Measurements from ENCODE around the gene TMEM54.

GRCh38 chr1:32883338-32884031, 17.7 kb downstream of the TMEM54 start:
- TF ChIP-seq ZNF224 (CRISPR knock-in tag; IDR thresholded peaks at IDR 0.05) (no peak), POLR2AphosphoS5 (IDR thresholded peaks at IDR 0.05; ENCODE audit: control insufficient read depth, insufficient read depth, low read depth, low read length) (no peak), POLR2A (conservative IDR thresholded peaks at IDR 0.05) (no peak), THAP7 (CRISPR knock-in tag; IDR thresholded peaks at IDR 0.05) (no peak), ZKSCAN8 (CRISPR knock-in tag; IDR thresholded peaks at IDR 0.05) (no peak), RFX7 (CRISPR knock-in tag; IDR thresholded peaks at IDR 0.05) (no peak)
- TF ChIP-seq, protein P1, sequence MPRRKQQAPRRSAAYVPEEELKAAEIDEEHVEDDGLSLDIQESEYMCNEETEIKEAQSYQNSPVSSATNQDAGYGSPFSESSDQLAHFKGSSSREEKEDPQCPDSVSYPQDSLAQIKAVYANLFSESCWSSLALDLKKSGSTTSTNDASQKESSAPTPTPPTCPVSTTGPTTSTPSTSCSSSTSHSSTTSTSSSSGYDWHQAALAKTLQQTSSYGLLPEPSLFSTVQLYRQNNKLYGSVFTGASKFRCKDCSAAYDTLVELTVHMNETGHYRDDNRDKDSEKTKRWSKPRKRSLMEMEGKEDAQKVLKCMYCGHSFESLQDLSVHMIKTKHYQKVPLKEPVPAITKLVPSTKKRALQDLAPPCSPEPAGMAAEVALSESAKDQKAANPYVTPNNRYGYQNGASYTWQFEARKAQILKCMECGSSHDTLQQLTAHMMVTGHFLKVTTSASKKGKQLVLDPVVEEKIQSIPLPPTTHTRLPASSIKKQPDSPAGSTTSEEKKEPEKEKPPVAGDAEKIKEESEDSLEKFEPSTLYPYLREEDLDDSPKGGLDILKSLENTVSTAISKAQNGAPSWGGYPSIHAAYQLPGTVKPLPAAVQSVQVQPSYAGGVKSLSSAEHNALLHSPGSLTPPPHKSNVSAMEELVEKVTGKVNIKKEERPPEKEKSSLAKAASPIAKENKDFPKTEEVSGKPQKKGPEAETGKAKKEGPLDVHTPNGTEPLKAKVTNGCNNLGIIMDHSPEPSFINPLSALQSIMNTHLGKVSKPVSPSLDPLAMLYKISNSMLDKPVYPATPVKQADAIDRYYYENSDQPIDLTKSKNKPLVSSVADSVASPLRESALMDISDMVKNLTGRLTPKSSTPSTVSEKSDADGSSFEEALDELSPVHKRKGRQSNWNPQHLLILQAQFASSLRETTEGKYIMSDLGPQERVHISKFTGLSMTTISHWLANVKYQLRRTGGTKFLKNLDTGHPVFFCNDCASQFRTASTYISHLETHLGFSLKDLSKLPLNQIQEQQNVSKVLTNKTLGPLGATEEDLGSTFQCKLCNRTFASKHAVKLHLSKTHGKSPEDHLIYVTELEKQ (CRISPR knock-in tag; IDR thresholded peaks at IDR 0.05) = no peak
- TF ChIP-seq, protein P2, sequence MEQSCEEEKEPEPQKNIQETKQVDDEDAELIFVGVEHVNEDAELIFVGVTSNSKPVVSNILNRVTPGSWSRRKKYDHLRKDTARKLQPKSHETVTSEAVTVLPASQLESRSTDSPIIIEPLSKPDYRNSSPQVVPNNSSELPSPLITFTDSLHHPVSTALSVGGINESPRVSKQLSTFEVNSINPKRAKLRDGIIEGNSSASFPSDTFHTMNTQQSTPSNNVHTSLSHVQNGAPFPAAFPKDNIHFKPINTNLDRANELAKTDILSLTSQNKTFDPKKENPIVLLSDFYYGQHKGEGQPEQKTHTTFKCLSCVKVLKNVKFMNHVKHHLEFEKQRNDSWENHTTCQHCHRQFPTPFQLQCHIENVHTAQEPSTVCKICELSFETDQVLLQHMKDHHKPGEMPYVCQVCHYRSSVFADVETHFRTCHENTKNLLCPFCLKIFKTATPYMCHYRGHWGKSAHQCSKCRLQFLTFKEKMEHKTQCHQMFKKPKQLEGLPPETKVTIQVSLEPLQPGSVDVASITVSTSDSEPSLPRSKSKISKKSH (CRISPR knock-in tag; IDR thresholded peaks at IDR 0.05) = no peak
- TF ChIP-seq, protein P3, sequence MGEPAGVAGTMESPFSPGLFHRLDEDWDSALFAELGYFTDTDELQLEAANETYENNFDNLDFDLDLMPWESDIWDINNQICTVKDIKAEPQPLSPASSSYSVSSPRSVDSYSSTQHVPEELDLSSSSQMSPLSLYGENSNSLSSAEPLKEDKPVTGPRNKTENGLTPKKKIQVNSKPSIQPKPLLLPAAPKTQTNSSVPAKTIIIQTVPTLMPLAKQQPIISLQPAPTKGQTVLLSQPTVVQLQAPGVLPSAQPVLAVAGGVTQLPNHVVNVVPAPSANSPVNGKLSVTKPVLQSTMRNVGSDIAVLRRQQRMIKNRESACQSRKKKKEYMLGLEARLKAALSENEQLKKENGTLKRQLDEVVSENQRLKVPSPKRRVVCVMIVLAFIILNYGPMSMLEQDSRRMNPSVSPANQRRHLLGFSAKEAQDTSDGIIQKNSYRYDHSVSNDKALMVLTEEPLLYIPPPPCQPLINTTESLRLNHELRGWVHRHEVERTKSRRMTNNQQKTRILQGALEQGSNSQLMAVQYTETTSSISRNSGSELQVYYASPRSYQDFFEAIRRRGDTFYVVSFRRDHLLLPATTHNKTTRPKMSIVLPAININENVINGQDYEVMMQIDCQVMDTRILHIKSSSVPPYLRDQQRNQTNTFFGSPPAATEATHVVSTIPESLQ (CRISPR knock-in tag; IDR thresholded peaks at IDR 0.05) = no peak

All from K562 (cell line).